GM21360 (cell line): ENCODE data around the gene PGLYRP2.
"Not testable (repeated sequence)": the region's sequence is repeated elsewhere in the genome, so short reads cannot be mapped to it uniquely, and the experiment has no call there.

ENCODE experiments used
- ATAC-seq: cut with Tn5 transposase; IDR thresholded peaks from one replicate; pipeline ENCODE4 v1.9.1; 2021; ENCODE audit warnings: mild to moderate bottlenecking, moderate library complexity; ENCODE audit not compliant: unreplicated experiment

The PGLYRP2 gene, protein sequence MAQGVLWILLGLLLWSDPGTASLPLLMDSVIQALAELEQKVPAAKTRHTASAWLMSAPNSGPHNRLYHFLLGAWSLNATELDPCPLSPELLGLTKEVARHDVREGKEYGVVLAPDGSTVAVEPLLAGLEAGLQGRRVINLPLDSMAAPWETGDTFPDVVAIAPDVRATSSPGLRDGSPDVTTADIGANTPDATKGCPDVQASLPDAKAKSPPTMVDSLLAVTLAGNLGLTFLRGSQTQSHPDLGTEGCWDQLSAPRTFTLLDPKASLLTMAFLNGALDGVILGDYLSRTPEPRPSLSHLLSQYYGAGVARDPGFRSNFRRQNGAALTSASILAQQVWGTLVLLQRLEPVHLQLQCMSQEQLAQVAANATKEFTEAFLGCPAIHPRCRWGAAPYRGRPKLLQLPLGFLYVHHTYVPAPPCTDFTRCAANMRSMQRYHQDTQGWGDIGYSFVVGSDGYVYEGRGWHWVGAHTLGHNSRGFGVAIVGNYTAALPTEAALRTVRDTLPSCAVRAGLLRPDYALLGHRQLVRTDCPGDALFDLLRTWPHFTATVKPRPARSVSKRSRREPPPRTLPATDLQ

GRCh38 chr19:15479391-15480345, at the start of gene PGLYRP2:
Gene PGLYRP2 (minus strand): TSS chr19:15479501. CDS start chr19:15479371, 130 bp downstream.
- no peak for ATAC-seq

GRCh38 chr19:15527705-15528104, 48.4 kb upstream of the PGLYRP2 start:
- ATAC-seq, result no peak

DNA sequence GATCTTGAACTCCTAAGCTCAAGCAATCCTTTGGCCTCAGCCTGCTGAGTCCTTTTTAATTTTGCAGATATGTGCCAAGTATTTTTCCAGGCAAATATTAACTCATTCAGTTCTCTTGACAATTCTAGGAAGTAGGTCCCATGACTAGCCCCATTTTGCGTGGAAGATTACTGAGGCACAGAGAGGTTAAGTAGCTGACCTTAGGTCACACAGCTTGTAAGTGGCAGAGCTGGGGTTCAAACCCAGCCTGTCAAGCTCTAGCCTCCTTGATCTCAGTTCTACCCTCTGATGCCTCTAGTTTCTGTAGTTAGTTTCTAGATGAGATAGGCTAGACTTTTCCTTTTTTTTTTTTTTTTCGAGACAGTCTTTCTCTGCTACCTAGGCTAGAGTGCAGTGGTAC, 47.1 kb upstream of the PGLYRP2 start:
- no peak for ATAC-seq

DNA sequence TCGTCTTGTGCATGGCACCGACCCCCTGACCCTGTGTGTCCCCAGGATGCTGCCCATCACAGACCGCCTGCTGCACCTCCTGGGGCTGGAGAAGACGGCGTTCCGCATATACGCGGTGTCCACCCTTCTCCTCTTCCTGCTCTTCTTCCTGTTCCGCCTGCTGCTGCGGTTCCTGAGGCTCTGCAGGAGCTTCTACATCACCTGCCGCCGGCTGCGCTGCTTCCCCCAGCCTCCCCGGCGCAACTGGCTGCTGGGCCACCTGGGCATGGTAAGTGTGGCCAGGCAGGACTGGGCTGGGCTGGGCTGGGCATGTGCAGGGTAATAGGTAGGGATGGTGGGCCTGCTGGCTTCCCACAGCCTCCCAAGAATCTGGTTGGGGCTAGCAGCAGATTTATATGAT, 46.0 kb upstream of the PGLYRP2 start:
- ATAC-seq, result no peak

DNA sequence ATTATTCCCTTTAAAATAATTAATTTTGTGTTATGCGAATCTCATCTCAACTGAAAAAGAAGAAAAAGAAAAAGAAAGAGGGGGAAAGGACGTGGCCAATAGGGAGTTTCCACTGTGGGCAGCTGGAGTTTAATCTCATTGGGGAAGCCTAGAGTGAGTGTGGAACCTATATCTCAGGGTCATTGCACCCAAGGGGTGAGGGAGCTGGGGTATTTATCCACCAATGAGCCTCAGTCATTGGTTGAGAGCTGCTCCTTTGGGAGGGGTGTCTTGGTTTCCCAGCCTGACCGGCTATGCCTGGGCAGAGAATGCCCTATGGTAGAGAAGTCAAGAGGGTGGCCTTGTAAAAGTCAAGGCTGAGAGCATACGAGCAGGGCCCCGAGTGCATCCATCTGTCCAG, 45.5 kb upstream of the PGLYRP2 start:
- ATAC-seq, result no peak

GRCh38 chr19:15519433-15519976, 40.2 kb upstream of the PGLYRP2 start:
- ATAC-seq, result no peak

GRCh38 chr19:15517778-15518177, 38.5 kb upstream of the PGLYRP2 start:
- ATAC-seq, result no peak

DNA sequence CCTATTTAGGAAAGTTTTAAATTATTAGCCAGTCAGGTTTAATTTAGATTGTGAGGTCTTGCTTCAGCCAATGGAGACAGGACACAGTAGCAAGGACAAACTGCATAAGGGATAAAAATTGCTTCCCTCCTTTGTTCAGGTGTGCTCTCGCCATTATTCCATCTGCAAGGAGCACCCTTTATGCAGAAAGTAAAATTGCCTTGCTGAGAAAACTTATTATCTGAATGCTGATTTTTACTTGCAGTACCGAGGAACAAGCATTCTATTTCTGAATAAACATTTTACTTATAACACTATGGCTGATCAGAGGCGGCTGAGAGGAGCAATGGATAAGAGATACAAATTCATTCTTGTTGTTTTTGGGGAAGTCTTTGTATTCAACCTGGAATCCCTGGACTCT, 37.1 kb upstream of the PGLYRP2 start:
- no peak for ATAC-seq

DNA sequence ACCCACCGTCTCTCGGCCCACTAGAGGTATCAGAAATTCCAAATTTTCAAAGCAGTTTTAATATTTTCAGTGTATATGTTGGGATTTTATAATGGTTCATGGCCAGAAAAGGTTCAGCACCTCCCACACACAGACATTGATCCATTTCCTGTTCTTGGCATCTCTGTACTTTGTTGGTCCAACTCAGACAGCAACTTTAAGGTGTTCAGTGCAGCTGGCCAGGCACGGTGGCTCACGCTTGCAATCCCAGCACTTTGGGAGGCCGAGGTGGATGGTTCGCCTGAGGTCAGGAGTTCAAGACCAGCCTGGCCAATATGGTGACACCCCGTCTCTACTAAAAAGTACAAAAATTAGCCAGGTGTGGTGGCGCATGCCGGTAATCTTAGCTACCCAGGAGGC, 35.9 kb upstream of the PGLYRP2 start:
- not testable (repeated sequence) for ATAC-seq

DNA sequence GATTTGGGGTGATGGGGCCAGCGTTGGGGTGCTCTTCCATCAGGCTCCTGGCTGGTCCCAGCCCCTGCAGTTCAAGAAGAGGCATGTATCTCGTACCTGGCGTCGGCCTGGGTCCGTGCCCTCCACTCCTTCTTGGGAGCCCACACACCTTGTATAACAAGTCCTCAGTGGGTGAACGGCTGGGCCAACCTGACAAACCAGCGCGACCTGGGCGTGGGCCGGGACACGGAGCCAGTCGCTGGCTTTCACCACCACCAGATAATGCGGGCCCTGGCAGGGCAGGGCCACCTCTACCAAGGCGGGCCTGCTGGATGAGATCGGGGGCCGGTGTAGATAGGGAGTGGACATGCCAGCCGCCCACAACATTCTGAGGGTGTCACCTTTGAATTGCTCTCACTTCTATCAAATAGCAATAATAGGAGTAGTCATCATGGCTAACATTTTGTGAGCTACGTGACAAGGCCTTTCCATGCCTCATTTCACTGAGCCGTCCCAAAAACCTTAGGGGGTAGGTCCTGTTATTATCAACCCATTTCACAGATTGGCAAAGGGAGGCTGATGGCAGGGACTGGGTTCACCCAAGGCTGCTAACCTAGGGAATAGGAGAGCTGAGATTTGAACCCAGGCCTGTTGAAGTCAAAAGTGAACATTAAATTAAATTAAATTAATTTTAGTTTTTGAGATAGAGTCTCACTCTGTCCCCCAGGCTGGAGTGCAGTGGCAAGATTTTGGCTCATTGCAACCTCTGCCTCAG, 32.5 kb upstream of the PGLYRP2 start:
- ATAC-seq, result no peak

GRCh38 chr19:15508035-15508710, 28.9 kb upstream of the PGLYRP2 start, which contains the start of gene CYP4F22:
Gene CYP4F22 (plus strand): TSS chr19:15508525. CDS start chr19:15525337, 16,812 bp downstream.
- ATAC-seq, result no peak

DNA sequence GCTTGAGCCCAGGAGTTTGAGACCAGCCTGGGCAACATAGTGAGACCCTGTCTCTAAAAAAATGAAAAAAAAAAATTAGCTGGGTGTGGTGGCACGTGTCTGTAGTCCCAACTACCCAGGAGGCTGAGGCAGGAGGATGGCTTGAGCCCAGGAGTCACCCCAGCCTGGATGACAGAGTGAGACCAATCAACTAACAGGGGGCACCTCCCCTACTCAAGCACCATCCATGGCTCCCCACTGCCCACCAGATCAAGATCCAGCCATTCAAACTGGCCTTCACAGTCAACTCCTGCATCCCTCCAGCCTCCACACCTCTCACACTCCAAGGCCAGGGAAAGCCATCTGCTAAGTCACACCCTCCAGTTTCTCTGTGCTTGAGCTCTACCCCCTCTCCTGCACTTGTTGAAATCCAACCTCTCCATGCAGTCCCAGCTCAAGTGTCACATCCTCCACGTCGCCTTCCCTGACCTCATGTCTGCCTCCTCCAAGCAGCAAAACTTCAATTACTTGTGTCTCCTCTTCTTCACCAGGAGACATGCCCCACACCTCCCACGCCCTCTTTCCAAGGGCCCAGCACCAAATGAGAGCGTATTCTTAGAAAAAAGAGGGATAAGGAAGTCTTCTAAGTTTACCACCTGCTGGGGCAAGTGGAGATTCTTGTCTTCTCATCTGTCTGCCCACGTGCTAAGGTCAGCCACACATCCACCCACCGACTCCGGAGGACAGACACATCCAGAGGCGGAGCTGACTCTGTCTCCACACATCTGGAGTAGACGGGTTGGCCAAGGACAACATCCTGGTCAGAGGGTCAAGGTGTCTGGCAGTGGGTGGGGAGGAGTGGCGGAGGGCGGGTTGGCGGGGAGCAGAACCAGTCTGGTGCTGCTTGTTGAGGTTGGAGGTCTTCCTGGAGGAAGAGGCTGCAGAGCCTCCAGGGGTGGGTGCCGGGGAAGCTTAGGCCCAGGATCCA, 28.1 kb upstream of the PGLYRP2 start:
- no peak for ATAC-seq

GRCh38 chr19:15506074-15506571, 26.8 kb upstream of the PGLYRP2 start:
- no peak for ATAC-seq

- ATAC-seq, result no peak
Measured at GRCh38 chr19:15502264-15502663, 23.0 kb upstream of the PGLYRP2 start.

DNA sequence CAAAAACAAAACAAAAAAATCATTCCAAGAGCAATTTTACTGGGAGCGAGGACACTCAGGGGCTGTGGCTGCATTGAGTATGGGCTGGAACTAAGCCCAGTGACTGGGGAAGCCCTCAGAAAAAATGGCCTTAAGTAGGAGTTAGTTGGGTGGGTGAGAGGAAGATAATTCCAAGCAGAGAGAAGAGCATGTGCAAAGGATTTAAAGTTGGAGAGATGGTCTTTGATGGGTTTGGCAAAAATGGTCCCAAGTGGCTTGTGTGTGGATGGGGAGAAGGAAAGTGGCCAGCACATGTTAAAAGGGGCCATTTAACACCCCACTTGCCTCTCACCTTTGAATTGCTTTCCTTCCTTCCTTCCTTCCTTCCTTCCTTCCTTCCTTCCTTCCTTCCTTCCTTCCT, 22.3 kb upstream of the PGLYRP2 start:
- ATAC-seq, result no peak

- no peak for ATAC-seq
Measured at GRCh38 chr19:15498910-15499309, 19.6 kb upstream of the PGLYRP2 start.

- no peak for ATAC-seq
Measured at GRCh38 chr19:15498156-15498858, 19.0 kb upstream of the PGLYRP2 start.

- ATAC-seq, result no peak
Measured at GRCh38 chr19:15495151-15495550, 15.8 kb upstream of the PGLYRP2 start.
